Measurements from ENCODE around the gene UBR3.

UBR3 gene

DNA sequence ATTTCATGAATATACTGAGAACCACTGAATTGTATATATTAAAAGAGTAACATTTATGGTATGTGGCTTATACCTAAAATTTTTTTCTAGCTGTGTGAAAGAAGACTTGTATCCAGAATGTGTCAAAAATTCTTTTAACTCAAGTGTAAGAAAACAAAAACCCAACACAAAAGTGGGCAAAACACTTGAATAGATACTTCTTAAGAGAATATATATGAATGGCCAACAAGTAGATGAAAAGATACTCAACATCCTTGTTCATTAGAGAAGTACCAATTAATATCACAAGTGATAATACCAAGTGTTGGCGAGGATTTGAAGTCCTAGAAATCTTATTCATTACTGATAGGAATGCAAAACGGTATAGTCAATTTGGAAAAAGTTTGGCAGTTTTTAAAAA lies 243.5 kb downstream of the UBR3 start:
- Histone ChIP-seq H3K9me3 (ENCODE audit: control insufficient read depth, insufficient read depth, low read depth, low read length) (no peaks in the 10 kb centered on the region), H3K36me3 (ENCODE audit: control insufficient read depth in 2 of 2, insufficient read depth in 1 of 2, low read length in 2 of 2) (peaks cover 0 to 38% of the 10 kb centered on the region in 2 experiments; a peak in 1 of 3 replicates), H3K4me3 (ENCODE audit: low read depth, low read length) (no peak overlapping the region), H3K27ac (ENCODE audit: extremely low read depth, low read depth, low read length) (no peak overlapping the region), H3K4me1 (ENCODE audit: control insufficient read depth, insufficient read depth, low read length) (no peaks in the 10 kb centered on the region)
- ChIA-PET CTCF (no interaction called here), POLR2A (no interaction called here)
- TF ChIP-seq ZNF558 (tag by site-specific recombination; IDR thresholded peaks at IDR 0.05) (no peak), ZNF132 (tag by site-specific recombination; IDR thresholded peaks at IDR 0.05; ENCODE audit: borderline replicate concordance) (no peak), ZNF677 (tag by site-specific recombination; IDR thresholded peaks at IDR 0.05) (no peak)

DNA sequence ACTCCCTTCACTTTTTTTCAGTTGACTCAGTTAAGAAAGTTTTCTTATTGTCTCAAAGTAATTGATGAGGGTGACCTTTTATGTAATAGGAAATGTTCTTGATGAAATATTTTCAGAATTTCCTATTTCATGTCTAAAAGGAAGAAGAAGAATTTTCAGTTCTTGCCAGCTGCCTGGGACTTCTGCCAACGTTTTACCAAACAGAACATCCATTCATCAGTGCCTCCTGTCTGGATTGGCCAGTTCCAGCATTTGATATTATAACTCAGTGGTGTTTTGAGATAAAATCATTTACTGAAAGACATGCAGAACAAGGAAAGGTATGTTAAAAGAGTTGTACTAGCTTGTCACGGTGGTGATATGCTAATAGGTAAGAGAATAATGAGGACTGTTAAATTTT lies 246.0 kb downstream of the UBR3 start:
- no peak overlapping the region for H3K27ac ChIP-seq (ENCODE audit: extremely low read depth, low read depth, low read length)
- no peaks in the 10 kb centered on the region for H3K9me3 ChIP-seq (ENCODE audit: control insufficient read depth, insufficient read depth, low read depth, low read length)
- H3K4me1 ChIP-seq (ENCODE audit: control insufficient read depth, insufficient read depth, low read length) = no peaks in the 10 kb centered on the region
- ChIA-PET POLR2A (no interaction called here), CTCF (no interaction called here)
- no peak overlapping the region for H3K4me3 ChIP-seq (ENCODE audit: low read depth, low read length)
- H3K36me3 ChIP-seq (ENCODE audit: control insufficient read depth in 2 of 2, insufficient read depth in 1 of 2, low read length in 2 of 2) = peaks cover 0 to 34% of the 10 kb centered on the region in 2 experiments; a peak in 1 of 3 replicates
- TF ChIP-seq ZNF549 (tag by site-specific recombination; IDR thresholded peaks at IDR 0.05) (no peak), ZNF341 (tag by site-specific recombination; IDR thresholded peaks at IDR 0.05; ENCODE audit: low read depth) (no peak), ZNF837 (tag by site-specific recombination; IDR thresholded peaks at IDR 0.05) (no peak), IKZF3 (tag by site-specific recombination; IDR thresholded peaks at IDR 0.05) (no peak), ZNF571 (tag by site-specific recombination; IDR thresholded peaks at IDR 0.05) (no peak), MYNN (tag by site-specific recombination; IDR thresholded peaks at IDR 0.05; ENCODE audit: borderline replicate concordance) (no peak), ZNF366 (tag by site-specific recombination; conservative IDR thresholded peaks at IDR 0.05) (no peak), ZNF621 (tag by site-specific recombination; IDR thresholded peaks at IDR 0.05) (no peak), ZNF10 (tag by site-specific recombination; IDR thresholded peaks at IDR 0.05) (no peak), GLI4 (tag by site-specific recombination; IDR thresholded peaks at IDR 0.05) (no peak)
- TF ChIP-seq, protein P1, sequence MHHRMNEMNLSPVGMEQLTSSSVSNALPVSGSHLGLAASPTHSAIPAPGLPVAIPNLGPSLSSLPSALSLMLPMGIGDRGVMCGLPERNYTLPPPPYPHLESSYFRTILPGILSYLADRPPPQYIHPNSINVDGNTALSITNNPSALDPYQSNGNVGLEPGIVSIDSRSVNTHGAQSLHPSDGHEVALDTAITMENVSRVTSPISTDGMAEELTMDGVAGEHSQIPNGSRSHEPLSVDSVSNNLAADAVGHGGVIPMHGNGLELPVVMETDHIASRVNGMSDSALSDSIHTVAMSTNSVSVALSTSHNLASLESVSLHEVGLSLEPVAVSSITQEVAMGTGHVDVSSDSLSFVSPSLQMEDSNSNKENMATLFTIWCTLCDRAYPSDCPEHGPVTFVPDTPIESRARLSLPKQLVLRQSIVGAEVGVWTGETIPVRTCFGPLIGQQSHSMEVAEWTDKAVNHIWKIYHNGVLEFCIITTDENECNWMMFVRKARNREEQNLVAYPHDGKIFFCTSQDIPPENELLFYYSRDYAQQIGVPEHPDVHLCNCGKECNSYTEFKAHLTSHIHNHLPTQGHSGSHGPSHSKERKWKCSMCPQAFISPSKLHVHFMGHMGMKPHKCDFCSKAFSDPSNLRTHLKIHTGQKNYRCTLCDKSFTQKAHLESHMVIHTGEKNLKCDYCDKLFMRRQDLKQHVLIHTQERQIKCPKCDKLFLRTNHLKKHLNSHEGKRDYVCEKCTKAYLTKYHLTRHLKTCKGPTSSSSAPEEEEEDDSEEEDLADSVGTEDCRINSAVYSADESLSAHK (tag by site-specific recombination; IDR thresholded peaks at IDR 0.05) = no peak
- TF ChIP-seq, protein P2, sequence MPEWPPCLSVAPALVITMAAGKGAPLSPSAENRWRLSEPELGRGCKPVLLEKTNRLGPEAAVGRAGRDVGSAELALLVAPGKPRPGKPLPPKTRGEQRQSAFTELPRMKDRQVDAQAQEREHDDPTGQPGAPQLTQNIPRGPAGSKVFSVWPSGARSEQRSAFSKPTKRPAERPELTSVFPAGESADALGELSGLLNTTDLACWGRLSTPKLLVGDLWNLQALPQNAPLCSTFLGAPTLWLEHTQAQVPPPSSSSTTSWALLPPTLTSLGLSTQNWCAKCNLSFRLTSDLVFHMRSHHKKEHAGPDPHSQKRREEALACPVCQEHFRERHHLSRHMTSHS (tag by site-specific recombination; IDR thresholded peaks at IDR 0.05) = no peak

DNA sequence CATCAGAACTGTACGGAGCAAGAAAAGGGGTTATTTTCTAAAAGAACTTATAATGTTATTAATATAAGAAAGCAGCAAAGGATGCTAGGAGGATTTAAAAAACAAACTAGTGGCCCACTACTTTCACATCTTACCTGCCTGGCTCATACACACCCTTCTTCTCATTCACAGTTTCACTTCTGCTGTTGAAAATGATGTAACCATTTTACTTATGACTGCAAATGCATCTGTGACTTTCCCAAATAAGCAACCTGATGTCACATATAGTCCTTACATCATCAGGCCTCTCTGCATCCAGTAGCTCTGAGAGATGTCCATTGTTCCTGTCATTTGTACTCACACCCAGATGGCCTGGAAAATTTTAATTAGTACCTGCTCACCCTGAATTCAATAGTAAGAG lies 248.9 kb downstream of the UBR3 start:
- peaks cover 0 to 32% of the 10 kb centered on the region in 2 experiments; a peak in 2 of 3 replicates for H3K36me3 ChIP-seq (ENCODE audit: control insufficient read depth in 2 of 2, insufficient read depth in 1 of 2, low read length in 2 of 2)
- ChIA-PET POLR2A (no interaction called here), CTCF (interaction anchor here (0.6 kb wide), 1 partner anchor 650 kb away, joined by 8 read pairs; no protein-coding TSS in a partner anchor)
- H3K4me3 ChIP-seq (ENCODE audit: low read depth, low read length) = no peak overlapping the region
- H3K9me3 ChIP-seq (ENCODE audit: control insufficient read depth, insufficient read depth, low read depth, low read length) = no peaks in the 10 kb centered on the region
- TF ChIP-seq ZEB2 (tag by site-specific recombination; IDR thresholded peaks at IDR 0.05) (no peak), ZNF354C (tag by site-specific recombination; IDR thresholded peaks at IDR 0.05; ENCODE audit: borderline replicate concordance, low read depth) (no peak), ZFP69B (tag by site-specific recombination; IDR thresholded peaks at IDR 0.05) (no peak), KLF7 (tag by site-specific recombination; IDR thresholded peaks at IDR 0.05; ENCODE audit: borderline replicate concordance) (no peak), YY1 (tag by site-specific recombination; IDR thresholded peaks at IDR 0.05) (no peak), ZNF169 (tag by site-specific recombination; IDR thresholded peaks at IDR 0.05) (no peak)
- no peak overlapping the region for H3K27ac ChIP-seq (ENCODE audit: extremely low read depth, low read depth, low read length)
- no peaks in the 10 kb centered on the region for H3K4me1 ChIP-seq (ENCODE audit: control insufficient read depth, insufficient read depth, low read length)
